ENCODE results near the gene NEO1.

The NEO1 gene

GRCh38 chr15:73249499-73249898 is 197.2 kb downstream of the NEO1 start:
- no peak for DNase-seq (ENCODE audit: low read depth in 1 of 2, low spot score in 1 of 2)
- TF ChIP-seq REST (IDR thresholded peaks at IDR 0.05; ENCODE audit: insufficient replicate concordance, low read depth): no peak
- Histone ChIP-seq H3K4me3 (replicated peaks; ENCODE audit: insufficient read depth, low read length) (no peak overlapping the region), H3K27me3 (ENCODE audit: insufficient read depth, poor library complexity, severe bottlenecking) (peaks cover 14% of the 10 kb centered on the region), H3K27ac (replicated peaks) (no peak overlapping the region)

DNA sequence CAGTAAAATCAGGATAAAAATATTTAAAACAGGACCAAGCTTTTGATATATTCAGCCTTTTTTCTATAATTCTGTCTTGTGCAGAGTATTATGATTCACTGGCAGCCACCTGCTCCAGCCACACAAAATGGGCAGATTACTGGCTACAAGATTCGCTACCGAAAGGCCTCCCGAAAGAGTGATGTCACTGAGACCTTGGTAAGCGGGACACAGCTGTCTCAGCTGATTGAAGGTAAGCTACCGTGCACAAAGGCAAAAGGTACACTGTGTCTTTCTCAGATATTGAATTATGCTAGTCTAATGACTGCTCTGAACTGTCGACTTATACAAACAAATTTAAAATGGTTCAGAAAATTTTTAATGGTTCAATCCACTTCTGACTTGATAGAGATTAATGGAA is 202.3 kb downstream of the NEO1 start:
- no peak for DNase-seq (ENCODE audit: low read depth in 1 of 2, low spot score in 1 of 2)

DNA sequence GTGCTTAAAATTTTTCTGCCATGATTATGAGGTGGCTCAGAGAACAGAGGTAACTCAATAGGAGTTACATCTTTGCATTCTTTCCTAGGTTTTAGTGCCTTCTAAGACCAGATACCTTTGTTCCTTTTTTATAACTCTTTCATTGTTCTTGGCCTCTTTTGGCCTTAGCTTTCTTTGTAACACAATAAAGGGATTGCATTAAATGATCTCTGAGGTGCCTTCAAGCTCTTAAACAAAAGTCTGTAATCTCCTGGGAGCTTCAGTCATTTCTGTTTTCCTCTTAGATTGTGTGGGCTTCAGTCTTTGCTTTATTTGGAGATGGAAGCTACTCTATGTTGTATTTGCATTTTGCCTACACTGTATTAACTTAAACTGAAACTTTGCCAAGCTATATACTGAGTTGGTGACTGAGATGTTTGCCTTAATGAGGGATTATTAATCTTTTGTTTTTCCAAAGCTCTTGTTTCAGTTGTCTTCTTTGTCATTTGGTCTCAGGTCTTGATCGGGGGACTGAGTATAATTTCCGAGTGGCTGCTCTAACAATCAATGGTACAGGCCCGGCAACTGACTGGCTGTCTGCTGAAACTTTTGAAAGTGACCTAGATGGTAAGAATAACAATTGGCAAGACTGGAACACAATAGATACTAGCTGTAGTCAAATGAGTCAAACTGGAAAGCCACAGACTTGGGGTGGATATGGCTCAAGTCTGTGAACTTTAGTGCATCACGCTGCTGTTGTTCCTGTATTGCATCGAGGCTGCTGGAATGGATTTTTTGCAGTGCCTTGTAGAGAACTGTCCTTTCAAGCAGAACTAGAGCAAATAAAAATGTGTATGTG is 206.2 kb downstream of the NEO1 start:
- Histone ChIP-seq H3K27me3 (ENCODE audit: insufficient read depth, poor library complexity, severe bottlenecking) (peaks cover 5% of the 10 kb centered on the region), H3K27ac (replicated peaks) (no peak overlapping the region), H3K4me3 (replicated peaks; ENCODE audit: insufficient read depth, low read length) (no peak overlapping the region)
- DNase-seq (ENCODE audit: low read depth in 1 of 2, low spot score in 1 of 2): no peak
- TF ChIP-seq REST (IDR thresholded peaks at IDR 0.05; ENCODE audit: insufficient replicate concordance, low read depth) (no peak), GABPA (IDR thresholded peaks at IDR 0.05; ENCODE audit: low read depth) (no peak), POLR2AphosphoS5 (IDR thresholded peaks at IDR 0.05; ENCODE audit: low read depth) (no peak), SPI1 (IDR thresholded peaks at IDR 0.05; ENCODE audit: borderline replicate concordance, low read depth) (no peak)
- TF ChIP-seq, protein P1, sequence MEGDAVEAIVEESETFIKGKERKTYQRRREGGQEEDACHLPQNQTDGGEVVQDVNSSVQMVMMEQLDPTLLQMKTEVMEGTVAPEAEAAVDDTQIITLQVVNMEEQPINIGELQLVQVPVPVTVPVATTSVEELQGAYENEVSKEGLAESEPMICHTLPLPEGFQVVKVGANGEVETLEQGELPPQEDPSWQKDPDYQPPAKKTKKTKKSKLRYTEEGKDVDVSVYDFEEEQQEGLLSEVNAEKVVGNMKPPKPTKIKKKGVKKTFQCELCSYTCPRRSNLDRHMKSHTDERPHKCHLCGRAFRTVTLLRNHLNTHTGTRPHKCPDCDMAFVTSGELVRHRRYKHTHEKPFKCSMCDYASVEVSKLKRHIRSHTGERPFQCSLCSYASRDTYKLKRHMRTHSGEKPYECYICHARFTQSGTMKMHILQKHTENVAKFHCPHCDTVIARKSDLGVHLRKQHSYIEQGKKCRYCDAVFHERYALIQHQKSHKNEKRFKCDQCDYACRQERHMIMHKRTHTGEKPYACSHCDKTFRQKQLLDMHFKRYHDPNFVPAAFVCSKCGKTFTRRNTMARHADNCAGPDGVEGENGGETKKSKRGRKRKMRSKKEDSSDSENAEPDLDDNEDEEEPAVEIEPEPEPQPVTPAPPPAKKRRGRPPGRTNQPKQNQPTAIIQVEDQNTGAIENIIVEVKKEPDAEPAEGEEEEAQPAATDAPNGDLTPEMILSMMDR (IDR thresholded peaks at IDR 0.05; ENCODE audit: insufficient read depth, low read length): no peak

More for the DNA sequence above, 202.3 kb downstream of the NEO1 start:
- Histone ChIP-seq H3K27me3 (ENCODE audit: insufficient read depth, poor library complexity, severe bottlenecking) (peaks cover 5% of the 10 kb centered on the region), H3K4me3 (replicated peaks; ENCODE audit: insufficient read depth, low read length) (no peak overlapping the region), H3K27ac (replicated peaks) (no peak overlapping the region)
- TF ChIP-seq SPI1 (IDR thresholded peaks at IDR 0.05; ENCODE audit: borderline replicate concordance, low read depth): no peak
- no peak for TF ChIP-seq POLR2AphosphoS5 (IDR thresholded peaks at IDR 0.05; ENCODE audit: low read depth)
- no peak for TF ChIP-seq GABPA (IDR thresholded peaks at IDR 0.05; ENCODE audit: low read depth)
- no peak for TF ChIP-seq REST (IDR thresholded peaks at IDR 0.05; ENCODE audit: insufficient replicate concordance, low read depth)
- TF ChIP-seq, protein P1 (IDR thresholded peaks at IDR 0.05; ENCODE audit: insufficient read depth, low read length): no peak
